Measurements from ENCODE around the gene GAB4.
A peak's percentile ranks its signal among the peaks of the same experiment; 100 is the strongest.

The GAB4 gene

GRCh38 chr22:16987822-16988221 is 20.2 kb downstream of the GAB4 start:
- no peak for DNase-seq

GRCh38 chr22:16975155-16975885 is 32.7 kb downstream of the GAB4 start:
- DNase-seq: no peak

GRCh38 chr22:16974298-16975084 is 33.5 kb downstream of the GAB4 start:
- no peak for DNase-seq

GRCh38 chr22:16973591-16974297 is 34.3 kb downstream of the GAB4 start:
- DNase-seq: no peak

- no peak for DNase-seq
Measured at GRCh38 chr22:16972311-16972710, 35.7 kb downstream of the GAB4 start.

GRCh38 chr22:16970446-16970845 is 37.6 kb downstream of the GAB4 start:
- peak; percentile 23 for DNase-seq

GRCh38 chr22:16969508-16970327 is 38.3 kb downstream of the GAB4 start:
- no peak for DNase-seq

GRCh38 chr22:16968218-16968595 is 39.8 kb downstream of the GAB4 start:
- DNase-seq: no peak

- no peak for DNase-seq
Measured at GRCh38 chr22:16967453-16968217, 40.4 kb downstream of the GAB4 start.

- no peak for DNase-seq
Measured at GRCh38 chr22:16966251-16966650, 41.8 kb downstream of the GAB4 start.

- no peak for DNase-seq
Measured at GRCh38 chr22:16965560-16965959, 42.5 kb downstream of the GAB4 start.

GRCh38 chr22:16965083-16965482 is 42.9 kb downstream of the GAB4 start:
- DNase-seq: no peak

GRCh38 chr22:16964366-16964765 is 43.7 kb downstream of the GAB4 start:
- DNase-seq: no peak

- no peak for DNase-seq
Measured at GRCh38 chr22:16963189-16963945, 44.7 kb downstream of the GAB4 start.

- DNase-seq: no peak
Measured at GRCh38 chr22:16962501-16962900, 45.5 kb downstream of the GAB4 start.

- no peak for DNase-seq
Measured at GRCh38 chr22:16961477-16962186, 46.4 kb downstream of the GAB4 start.

- DNase-seq: no peak
Measured at GRCh38 chr22:16960884-16961249, 47.2 kb downstream of the GAB4 start.

- no peak for DNase-seq
Measured at GRCh38 chr22:16960220-16960883, 47.7 kb downstream of the GAB4 start.

GRCh38 chr22:16959345-16959930 is 48.6 kb downstream of the GAB4 start:
- DNase-seq: no peak

GRCh38 chr22:16958475-16958874 is 49.5 kb downstream of the GAB4 start:
- no peak for DNase-seq

All from activated CD4-positive, alpha-beta T cell treated with anti-CD3 and anti-CD28 coated beads, Interleukin-2, Interleukin-6, amounts not matched to agents 100 ng/mL and 50 ng/mL, durations not matched to agents 16 hours and 8 hours (primary cell).